ENCODE results near the gene XXYLT1.

XXYLT1 gene

DNA sequence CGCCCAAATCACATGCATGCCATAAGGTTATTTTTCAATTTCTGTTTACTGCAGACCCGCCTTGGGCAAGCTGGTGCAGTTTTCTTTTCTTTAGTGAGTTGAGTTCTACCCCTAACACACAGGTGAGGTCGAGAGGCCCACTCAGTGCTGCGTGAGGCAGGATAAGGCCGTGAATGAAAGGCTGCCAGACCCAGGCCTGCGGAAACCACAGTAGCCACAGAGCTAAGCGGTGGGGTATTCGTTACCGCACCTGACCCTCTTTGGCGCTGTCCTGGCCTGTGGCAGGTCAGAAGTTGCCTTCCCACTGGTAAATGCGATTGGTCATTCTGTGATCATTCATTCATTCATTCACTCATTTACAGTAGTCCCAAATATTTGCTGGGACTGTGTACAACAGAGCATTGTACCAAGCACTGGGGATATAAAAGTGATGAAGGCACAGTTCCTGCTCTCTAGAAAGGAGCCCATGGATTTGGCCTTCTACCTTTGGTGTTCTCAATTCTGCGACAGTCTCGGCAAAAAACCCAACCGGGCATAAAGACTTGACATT, 144.8 kb downstream of the XXYLT1 start:
- DNase-seq: no peak

DNA sequence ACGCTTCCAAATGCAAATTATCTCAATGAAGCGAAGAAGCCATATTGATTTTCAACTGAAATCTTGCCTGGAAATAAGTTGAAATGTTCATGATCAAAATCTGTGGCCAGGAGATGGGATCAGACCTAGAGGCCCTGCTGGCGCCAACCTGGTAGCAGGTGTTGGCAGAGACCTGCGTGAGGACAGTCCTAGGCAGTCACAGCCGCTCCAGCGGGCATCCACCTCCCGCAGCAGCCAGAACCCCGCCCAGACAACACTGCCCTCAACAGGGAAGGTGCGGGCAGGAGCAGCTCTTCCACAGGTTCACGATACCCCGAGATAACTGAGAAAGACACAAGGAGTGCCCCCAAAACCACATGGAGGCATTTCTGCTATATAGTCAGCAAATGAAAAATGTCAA, 145.3 kb downstream of the XXYLT1 start:
- no peak for DNase-seq

DNA sequence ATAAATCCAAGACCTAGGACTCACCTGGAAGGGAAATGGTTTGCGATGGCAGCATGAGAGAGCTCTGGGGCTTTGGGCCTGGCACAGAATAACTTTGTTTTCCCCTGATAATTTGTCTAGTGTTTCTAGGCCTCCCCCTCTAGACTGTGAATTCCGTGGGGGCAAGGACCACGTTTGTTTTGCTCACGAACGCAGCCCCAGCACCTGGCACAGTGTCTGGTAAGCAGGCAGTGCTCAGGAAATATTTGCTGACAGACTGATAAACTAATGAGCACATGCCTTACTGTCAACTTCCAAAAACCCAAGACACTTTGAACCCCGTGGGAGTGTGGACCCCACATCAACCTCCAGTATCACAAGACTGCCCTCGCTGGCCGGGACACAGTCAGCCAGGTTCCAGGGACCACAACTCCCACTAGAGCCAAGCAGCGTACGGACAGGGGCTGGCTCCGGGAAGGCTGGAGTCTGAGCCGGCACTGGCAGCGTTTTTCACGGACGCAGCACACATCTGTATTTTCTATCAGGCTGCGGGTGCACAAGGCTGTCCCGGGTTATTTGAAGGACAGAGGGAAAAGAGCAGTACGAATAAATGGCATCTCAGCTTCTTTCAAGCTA, 146.5 kb downstream of the XXYLT1 start:
- no peak for DNase-seq

DNA sequence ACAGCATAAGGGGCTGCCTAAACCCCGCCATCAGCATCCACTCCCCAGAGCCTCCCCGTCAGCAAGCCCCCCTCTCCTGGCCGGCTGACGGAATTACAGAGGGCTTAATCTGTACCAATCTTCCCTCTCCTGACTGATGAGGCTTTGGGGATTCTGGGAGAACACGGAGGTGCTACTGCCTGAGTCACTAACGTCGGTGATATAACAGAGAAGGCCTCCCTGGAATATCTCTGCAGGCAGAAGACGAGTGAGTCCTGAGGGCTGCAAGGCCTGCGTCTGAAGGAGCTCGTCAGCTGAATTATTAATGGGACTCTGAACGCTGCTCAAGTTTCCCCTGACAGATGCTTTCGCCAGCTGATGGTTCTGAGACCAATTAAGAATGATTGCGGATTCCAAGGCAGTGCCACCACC, 147.7 kb downstream of the XXYLT1 start:
- DNase-seq: no peak

DNA sequence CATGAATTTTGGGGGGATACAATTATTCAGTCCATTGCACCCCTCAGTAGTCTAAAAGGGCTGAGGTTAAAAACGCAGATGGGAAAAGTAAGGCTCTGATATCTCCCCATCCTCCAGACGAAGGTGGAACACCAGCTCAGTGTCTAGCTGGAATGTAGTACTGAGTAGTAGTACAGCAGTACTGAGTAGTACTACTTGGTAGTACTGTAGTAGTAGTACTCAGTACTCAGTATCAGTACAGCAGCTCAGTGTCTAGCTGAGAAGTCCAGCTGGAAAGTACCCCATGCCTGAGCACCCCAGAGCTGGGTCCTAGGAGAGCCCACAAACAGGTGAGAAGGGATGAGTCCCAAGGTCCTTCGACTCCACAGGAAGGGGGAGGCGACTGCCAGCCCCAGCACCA, 148.7 kb downstream of the XXYLT1 start:
- no peak for DNase-seq

DNA sequence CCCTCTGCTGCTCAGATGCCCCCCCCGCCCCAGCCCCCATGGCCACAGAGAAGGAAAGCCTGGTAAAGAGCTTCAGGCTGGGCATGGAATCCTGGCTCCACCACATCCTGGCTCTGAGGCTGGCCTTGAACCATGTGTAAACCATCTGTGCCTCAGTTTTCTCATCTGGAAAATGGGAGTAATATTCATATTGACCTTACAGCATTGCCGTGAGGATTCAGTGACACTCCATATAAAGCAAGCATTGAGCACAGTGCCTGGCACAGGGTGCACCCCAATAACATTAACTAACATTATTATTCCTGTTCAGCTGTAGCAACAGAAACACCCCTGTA, 150.7 kb downstream of the XXYLT1 start:
- no peak for DNase-seq

DNA sequence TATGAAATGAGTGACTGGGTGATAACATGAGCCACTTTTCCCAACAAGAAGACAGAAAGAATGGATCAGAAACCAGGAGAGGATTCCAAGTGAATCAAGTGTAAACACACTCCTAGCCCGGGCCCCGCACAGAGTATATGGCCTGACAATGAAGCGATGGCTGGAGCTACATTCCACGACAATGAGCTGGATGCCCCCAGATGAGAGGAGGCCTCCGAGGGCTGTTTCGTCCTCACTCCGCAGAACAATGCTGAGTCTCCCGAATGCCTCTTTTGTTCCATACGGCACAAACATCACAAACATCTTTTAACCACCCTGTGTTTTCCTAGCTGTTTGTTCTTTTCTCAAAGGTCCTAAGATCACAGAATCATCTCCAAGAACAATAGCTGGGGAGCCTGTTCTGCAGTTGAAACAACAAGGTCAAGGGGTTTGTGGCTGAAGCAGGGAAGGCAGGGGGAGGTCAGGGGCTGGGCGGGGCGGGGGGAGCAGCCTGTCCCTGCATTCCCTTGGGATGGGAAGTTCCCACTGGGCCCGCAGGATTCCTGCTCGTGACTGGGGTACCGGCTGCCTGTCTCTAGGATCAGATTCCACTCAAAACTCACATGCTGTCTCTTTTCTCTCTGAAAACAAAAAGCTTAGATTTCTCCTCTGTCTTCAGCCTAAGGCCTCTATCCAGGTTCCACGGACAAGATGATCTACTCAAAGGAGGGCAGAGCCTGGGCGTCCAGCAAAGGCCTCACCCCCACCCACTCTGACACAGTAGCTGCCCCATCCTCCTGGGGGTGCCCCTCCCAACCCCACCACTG, 151.3 kb downstream of the XXYLT1 start:
- no peak for DNase-seq

DNA sequence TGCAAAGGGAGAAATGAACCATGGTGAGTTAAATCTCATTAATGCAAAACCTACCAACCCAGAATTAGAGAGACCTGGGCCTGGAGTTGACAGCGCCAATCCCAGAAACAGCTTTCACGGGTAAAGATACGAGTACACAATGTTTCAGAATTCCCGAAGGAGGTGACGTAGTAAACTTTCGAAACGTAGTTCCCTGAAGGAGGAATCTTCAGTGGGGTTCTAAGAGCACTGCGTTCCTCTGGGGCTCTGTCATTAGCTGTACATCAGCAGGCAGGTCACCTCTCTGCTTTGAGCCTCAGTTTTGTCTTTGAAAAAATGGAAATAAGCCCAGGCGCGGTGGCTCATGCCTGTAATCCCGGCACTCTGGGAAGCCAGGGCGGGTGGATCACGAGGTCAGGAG, 152.3 kb downstream of the XXYLT1 start:
- no peak for DNase-seq

DNA sequence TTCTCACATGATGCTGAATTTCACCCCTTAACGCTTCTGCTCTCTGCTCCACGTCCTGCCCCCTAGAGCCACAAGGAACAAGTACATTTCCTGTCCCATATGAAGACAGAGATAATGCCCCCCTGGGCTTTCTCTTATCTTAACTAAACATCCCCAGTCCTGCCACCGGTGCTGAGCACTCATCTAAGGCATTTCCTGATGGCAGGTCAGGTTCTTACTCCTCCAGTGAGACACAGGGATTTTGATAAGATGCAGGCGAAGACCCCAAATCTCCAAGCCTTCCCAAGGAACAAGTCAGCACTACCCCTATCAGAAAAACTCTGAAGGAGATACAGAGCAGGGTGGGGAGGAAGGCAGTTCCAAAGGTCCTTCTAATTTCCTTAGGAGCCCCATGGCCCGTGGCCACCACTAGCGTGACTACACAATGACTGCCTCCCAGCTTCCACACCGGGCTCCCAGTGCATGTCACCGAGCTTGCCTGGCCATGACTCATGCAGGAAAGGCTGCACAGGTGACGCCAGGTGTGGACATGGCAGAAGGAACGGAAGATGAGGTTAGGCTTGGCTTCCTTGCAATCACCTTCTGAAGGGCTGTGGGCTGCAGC, 152.9 kb downstream of the XXYLT1 start:
- DNase-seq: no peak

DNA sequence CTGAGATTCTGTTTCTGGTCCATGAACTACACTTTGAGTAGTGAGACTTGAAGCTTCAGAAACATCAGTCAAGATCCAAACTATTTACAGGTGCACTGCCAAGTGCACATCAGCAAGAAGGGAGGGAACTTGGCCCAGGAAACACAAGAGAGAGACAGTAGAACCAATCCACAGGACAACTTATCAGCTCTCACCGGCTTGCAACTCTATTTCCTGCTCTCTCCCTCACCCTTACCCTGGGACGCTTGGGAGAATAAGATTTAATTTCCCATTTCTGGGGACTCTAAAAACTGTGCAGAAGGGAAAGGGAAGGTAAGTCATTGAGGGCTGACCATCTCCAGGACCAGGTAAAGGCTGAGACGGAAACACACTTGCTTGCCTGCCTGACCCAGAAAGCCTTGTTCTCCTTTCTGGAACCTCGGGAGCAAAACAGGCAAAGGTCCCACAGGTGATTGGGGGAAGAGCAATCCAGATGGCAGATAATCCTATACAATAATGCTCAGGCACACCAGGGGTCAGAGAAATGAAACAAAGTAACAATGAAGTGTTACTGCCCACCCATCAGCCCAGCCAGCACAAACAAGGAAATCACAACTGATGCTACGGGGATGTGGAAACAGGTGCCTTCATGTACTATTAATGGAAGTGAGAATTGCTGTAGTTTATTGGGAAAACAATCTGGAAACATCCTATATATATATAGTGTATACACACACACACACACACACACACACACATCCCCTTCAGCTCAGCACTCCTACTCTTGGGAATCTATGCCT, 154.4 kb downstream of the XXYLT1 start:
- DNase-seq: no peak

DNA sequence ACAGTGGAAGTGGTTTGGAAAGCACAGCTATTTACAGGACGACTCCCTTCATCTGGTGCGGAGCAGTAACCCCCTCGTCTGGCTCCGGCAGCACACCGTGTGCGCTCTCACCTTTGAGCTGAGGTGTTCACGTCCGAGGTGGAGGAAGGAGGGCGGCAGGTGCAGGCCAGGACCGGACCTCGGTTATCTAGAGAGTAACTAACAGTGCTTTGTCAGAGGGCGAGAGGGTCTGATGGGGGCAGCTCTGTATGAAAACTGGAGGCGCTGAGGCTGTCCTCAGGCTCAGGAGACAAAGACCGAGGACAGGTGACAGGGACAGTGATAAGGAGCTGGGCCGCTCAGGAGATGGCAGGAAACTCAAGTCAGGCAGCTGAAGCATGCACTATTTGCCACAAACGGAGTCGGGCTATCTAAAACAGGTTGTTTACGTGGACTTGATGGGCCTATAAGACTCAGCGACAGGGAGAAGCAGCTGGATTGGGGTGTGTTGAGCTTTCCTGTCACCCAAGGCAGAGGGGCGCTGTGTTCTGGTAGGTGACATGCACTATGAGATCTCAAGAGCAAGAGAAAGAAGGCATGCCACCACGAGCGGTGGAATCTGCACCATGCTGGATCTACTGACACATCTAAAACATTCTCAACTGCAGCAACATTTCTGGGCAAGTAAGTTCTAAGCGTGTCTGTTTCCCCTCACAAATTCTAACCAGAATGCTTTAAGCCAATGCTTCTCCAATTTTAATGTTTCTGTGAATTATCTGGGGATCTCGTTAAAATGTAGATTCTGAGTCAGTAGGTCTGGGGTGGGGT, 155.2 kb downstream of the XXYLT1 start:
- no peak for DNase-seq

DNA sequence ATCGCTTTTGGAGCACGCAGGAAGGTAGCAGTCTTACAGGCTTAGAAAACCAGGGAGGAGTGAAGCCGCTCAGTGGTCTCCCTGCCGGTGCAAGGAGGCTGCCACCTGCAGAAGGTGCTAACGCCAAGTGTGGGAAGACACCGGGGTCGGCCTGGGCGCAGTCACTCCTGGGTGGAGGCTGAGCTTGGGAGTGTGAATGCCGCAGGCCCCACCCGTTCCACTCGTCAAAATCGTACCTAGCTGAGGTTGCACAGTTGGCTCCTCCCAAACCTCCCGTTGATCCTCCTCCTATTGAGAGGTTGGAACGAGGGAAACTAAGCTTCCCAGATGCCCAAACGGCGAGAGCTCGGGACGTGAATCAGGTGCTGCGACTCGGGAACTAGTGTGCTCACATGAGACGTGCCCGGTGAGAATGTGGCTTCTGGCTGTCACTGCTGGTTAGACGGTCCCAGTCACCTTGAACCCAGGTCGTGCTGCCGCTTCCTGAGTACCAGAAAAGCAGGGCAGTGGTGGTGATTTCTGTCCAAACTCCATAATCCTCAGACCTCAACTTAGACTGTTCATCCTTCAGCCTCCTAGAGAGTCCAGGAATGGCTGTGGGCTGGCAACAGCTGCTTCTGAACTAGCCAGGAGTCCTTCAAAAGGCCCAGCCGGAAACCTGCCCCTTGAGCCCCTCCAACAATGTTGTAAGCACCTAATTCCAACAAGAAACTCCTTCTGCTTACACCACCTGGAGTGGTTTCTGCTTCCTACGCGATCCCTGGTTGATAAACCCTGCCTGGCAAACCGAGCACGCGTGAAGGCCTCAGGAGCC, 156.0 kb downstream of the XXYLT1 start:
- no peak for DNase-seq

DNA sequence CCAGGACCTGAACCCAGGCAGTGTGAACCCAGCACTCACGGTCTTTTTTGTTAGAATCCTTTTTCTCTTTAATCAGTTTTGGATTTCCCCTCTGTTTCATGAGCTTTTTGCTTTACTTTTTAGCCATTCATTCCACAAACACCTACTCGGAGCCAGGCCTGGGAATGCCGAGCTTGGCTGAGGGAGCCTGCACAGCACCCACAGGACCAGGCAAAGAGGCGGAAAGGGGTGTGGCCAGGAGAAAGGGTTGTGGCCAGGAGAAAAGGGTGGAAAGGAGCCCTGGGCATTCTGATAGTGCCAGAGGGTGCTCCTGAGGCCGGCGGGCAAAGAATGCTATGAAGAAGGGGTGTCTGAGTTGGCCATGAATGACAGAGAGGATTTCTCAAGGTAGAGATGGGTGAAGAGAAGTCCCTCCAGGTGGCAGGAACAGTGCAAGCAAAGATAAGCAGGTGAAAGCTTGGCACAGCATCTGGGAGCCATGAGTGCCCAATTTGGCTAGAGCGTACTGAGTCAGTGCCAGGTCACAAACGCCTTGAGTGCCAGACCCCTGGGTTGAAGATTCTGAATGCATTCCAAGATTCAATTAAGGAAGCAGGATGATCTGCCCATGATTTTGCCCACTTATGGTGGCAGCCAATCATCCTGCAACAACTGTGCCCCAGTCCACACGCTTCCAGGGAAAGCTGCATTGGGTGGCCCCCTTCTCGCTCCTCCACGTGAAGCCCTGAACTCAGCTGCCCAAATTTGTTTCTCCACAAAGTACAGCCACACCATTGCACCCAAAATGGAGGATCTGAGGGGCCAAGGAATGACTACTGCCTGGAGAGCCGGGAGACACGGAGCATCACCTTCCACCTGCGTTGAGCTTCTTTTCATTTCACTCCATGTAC, 157.2 kb downstream of the XXYLT1 start:
- no peak for DNase-seq

DNA sequence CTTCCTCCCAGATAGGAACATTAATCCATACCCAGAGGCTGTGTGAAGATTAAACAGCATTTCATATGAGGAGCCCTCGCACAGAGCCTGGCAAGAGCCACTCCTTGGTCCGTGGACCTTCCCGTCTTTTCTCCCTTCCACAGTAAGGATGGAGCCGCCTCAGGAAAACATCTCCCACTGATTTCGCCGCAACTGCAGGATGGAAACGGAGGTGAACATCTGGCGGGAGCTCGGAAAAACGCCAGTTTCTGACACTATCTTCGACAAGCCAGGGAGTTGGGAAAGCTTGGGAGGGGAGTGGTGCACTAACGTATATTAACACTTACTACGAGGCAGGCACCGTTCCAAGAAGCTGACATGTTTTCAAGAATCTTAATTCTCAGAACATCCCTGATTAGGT, 157.9 kb downstream of the XXYLT1 start:
- no peak for DNase-seq

DNA sequence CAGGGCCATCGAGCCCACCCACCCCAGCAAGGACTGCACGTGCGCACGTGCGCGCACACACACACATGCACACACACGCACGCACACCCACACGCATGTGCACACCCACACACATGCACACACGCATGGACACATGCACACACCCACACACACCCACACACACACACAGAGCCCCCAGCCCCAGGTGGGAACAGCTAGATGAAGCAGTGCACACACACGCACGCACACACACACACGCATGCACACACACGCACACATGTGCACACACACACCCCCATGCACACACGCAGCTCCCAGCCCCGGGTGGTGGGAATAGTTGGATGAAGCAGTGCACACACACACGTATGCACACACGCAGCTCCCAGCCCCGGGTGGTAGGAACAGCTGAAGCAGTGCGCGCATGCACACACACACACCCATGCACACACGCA, 158.6 kb downstream of the XXYLT1 start:
- no peak for DNase-seq

DNA sequence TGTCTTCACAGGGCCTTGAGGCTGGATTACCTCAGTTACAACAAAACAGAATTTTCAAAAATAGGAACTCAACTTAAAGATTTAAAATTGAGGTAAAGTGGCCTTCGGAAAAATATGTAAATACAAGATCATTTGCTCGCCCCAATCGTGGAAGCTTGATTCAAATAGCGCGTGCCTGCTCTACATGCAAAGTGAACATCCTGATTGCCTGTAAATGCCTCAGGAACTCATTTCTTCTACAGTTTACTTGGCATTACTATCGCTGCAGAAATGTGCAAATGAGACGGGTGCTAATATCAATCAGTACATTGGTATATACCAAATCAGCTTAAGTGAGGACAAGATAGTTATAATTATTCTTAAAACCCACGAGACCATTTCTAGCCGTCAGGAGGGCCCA, 159.2 kb downstream of the XXYLT1 start:
- DNase-seq: no peak

DNA sequence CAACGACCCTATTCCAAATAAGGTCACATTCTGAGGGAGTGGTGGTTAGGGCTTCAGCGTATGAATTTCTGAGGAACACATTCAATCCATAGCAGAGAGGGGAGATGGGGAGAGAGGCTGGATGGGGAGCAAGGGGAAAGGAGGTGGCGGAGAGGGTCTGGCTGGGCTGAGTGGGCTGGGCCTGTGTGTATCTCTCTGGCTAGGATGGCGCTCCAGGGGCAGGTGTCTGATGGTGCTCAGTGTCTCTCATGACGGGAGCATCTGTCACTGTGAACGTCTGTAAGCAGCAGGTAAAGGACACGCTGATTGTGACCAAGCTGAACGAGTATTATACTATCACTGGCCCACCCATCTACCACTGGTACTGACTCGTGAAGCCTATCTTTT, 159.6 kb downstream of the XXYLT1 start:
- no peak for DNase-seq

DNA sequence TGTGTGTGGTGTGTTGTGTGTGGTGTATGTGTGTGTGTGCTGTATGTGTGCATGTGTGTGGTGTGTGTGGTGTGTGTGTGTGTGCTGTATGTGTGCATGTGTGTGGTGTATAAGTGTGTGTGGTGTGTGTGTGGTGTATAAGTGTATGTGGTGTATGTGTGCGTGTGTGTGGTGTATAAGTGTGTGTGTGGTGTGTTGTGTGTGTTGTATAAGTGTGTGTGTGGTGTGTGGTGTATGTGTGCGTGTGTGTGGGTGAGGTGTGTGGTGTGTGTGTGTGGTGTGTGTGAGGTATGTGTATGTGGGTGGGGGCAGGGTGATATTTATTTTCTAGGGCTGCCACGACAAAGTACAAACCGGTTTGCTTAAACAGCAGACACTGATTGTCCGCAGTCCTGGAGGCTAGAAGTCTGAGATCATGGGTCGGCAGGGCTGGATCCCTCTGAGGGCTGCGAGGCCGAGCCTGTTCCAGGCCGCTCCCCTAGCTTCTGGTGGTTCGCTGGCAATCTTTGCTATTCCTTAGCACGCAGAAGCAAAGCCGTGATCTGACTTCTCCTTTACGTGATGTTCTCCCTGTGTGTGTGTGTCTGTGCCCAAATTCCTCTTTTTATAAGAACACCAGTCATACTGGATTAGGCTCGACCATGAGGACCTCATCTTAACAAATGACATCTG, 160.2 kb downstream of the XXYLT1 start:
- no peak for DNase-seq

DNA sequence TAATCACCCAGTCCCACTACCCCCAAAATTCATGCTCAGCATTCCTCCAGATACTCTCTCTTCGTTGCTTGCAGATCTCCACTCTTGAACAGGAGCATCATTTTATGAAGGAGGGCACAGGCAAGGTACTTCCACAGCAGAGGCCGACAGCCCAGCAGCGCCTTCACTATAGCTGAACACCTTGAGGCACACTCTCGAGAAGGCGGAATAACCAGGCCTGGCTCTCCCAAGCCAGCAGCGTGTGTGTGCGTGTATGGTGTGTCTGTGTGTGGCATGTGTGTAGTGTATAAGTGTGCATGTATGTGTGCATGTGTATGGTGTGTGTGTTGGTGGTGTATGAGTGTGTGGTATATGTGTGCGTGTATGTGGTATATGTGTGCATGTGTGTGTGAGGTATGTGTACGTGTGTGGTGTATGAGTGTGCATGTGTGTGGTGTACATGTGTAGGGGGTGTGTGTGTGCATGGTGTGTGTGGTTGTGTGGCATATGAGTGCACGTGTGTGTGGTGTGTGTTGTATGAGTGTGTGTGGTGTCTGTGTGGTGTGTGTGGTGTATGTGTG, 161.8 kb downstream of the XXYLT1 start:
- DNase-seq: no peak

DNA sequence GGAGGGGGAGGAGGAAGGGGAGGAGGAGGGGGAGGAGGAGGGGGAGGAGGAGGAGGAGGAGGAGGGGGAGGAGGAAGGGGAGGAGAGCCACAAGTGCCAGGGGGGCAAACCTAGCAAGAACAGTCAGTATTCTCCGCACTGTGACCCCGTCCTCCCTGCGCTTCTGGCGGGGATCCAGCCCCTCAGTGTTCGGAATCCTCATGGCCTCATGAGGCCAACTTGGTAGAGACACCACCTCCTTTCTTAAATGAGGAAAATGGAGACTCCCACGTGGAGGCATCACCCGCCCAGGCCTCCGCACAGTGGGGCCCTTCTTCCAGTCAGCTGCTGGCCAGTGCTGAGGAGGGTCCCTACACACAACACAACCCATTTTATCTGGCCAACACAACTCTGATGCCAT, 163.4 kb downstream of the XXYLT1 start:
- DNase-seq: no peak
